GM18517 (cell line): ENCODE results near the gene CCDC154.

Experiments
- ATAC-seq: cut with Tn5 transposase; IDR thresholded peaks from one replicate; pipeline ENCODE4 v1.9.1; 2021; ENCODE audit warnings: mild to moderate bottlenecking, moderate library complexity; ENCODE audit not compliant: unreplicated experiment

The CCDC154 gene

DNA sequence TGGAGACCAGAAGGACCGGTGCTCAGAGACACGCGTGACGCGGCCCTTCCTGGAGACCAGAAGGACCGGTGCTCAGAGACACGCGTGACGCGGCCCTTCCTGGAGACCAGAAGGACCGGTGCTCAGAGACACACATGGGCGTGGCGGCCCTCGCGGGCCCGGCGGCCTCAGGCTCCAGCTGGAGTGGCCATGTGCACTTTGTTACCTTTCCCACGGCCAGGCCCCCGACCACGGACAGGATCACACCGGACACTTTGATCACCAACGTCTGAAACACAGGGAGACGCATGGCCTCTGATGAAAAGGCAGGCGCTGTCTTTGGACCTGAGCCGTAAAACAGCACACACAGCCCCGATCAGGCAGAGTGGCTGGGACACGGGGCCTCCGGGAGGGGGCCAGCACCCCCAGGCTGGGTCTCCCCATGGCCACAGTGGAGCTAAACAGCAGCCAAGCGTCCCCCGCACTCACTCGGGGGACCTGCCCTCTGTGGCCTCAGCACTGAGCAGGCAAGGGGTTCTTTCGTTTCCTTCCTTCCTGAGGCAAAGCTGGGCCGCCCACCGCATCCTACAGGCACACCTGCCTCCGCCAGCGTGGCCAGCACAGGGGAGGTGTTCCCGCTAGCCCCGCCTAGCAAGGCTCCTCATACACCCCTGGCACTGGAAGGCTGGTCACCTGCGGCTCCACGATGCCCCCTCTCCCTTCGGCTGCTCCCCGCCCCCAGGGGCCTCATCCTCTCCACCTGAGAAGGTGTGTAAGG, 13.3 kb upstream of the CCDC154 start:
- ATAC-seq, result no peak

DNA sequence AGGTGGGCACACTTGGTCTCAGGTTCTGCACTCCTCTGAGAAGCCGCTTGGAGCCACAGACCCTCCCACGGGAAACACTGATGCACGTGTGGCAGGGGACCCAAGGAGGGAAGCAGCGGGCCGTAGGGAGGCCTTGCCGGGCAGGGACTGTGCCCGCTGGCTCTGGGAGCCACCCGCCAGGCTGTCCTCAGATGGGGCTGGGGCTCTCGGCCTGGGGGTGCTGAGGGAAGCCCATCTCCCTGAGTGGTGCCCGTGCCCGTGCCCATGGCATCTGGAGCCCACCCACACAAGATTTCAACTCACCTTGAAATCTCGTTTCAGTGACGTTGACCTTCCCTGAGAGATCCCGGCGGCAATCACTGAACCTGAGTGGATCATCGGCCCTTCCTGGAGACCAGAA, 12.6 kb upstream of the CCDC154 start:
- no peak for ATAC-seq

DNA sequence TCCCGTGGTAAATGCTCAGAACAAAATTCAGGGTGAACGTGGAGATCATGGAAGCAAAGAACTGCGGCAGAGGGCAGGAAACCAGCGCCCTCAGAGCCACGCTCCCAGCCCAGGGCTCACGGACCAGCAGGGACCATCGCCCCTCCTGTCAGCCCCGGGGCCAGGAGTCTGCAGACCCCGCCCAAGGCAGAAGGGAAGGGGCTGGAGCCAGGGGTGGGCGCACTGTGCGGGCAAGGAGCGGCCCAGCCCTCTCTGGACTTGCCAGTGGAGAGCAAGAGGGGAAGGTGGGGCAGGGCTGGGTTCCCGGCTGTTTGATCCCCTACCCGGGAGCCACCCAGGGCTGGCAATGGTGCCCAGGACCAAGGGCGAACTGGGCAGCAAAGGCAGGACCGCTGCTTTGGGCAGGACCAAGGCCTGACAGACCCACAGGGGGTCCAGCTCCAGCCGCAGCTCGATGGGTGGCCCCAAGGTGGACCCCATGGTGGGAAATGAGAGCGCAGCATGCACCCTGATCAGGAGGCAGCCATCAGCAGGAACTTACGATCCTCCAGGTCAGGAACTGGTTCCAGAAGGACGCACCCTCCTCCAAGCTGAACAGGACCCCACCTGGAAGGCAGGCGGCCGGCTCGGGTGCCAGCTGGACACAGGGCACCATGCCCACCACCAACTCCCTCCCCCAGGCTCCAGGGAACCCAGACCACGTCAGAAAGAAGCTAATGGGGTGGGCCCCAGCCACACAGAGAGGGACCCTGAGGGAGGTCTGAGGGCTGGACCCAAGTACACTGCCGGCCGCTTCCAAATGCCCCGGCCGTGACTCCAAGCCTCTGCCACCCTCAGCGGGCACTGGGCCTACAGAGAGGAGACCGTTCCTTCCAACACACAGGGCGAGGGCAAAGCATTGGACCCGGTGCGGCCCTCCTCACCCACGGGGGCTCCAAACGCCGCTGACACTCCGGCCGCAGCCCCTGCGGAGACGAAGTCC, 11.1 kb upstream of the CCDC154 start:
- ATAC-seq, result no peak

DNA sequence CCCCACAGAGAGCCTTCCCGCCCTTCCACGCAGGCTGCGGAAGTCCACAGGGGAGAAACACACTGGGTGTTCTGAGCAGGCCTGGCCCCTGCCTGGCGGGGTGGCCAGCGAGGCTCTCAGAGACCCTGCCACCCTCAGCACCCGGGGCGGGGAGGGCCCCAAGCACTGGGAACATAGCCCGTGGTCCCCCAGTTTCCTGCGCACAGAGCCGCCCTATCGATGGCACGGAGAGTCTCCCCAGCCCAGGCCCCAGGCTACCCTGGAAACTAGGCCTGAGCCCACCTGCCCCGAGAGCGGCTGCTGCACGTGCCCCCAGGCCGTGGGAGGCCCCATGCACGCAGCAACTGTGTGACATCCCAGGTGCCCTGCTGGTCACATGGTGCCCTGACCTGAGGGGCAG, 10.2 kb upstream of the CCDC154 start:
- ATAC-seq, result no peak

DNA sequence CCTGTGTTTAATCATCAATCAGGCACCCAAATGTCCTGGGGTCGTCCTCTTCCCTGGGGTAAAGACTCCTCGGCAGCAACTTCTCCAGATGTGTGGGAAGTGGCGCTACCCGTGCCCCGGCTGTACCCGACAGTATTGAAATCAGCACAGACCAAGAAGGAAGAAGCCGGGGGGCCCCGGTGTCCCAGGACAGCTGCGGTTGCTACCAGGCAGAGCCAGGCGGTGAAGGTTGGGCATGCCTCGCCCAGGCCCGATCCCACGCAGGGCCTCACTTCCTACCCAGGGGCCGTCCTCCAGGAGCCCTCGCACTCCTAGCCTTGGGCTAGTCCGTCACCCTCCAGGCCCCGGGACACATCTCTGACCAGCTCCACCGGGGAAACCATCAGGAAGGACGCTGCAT, 9.0 kb upstream of the CCDC154 start:
- ATAC-seq, result no peak

DNA sequence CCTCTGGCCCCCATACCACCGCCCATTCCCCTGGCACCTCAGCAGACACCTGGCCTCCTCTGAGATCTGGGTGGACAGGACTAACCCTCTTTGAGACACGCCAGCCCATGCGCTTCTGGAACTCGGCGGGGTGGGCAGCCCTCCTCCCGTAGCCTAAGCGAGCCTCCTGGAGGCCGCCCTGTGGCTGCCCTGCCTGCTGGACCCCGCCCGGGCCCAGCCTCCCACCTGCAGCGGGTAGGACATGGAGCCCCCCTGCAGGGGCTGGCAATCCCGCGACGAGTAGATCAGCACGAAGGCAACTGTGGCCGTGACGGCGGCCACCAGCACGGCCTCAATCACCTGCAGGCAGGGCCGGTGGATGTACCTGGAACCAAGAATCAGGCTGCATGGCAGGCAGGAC, 8.2 kb upstream of the CCDC154 start:
- ATAC-seq, result no peak

DNA sequence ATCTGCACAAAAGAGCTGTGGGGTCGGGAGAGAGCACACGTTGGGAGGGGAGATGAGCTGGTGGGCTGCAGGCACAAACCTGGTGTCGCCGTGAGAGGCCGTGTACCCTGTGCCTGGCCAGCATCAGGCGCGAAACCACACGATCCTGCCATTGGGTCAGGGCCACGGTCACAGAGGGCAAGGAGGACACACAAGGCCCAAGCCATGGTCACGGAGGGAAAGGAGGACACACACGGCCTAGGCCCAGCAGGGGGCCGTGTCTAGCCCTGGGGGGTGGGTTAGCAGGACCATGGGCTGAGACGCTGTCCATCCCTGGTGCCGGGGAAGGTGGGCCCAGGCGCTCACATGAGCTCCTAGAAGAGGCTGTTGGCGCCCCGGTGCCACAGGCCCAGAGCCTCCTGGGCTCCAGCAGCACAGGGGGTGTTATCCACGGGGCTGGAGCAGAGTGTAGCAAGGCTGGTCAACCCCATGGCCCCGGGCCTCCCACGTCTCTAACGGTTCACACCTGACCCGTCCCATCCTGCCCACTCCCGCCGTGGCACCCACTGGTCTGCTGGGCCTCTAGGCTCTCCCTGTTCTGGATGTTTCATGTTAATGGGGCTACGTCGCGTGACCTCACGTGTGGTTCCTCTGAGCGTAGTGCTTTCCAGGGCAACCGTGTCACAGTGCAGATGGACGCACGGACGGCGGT, 7.5 kb upstream of the CCDC154 start:
- no peak for ATAC-seq

DNA sequence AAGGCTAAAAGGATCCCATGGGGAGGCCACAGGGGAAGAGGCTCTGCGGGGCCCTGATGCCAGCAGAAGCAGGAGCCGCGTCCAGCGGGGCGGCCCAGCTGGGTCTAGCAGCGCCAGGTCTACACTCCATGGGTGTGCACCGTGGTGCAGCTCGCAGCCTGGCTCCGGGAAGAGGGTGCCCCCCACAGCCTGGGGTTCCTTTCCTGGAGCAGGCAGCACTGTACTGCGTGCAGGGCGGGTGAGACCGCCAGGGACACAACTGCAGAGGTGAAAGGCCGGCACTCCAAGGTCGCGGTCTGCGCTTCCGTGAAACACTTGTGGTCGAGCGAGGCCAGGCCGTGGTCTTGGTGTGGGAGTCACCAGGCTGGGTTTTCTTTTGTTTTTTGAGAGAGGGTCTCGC, 6.5 kb upstream of the CCDC154 start:
- ATAC-seq, result no peak

DNA sequence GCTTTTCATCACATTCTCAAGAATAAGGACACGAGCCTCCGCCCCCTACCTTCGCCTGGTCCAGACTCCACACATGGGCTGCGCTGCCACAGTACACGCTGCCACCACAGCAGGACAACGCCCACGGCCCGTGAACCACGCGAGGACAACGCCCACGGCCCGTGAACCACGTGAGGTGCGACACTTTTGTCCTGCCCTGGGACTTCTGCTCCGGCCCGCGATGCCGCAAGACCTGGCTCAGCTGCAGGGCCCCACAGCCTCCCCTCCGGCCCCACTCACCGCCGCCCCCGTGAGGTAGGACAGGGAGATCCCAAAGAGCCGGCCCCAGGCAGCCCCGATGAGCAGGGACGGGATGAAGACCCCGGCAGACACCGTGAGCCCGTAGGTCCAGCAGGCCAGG, 5.9 kb upstream of the CCDC154 start:
- no peak for ATAC-seq

DNA sequence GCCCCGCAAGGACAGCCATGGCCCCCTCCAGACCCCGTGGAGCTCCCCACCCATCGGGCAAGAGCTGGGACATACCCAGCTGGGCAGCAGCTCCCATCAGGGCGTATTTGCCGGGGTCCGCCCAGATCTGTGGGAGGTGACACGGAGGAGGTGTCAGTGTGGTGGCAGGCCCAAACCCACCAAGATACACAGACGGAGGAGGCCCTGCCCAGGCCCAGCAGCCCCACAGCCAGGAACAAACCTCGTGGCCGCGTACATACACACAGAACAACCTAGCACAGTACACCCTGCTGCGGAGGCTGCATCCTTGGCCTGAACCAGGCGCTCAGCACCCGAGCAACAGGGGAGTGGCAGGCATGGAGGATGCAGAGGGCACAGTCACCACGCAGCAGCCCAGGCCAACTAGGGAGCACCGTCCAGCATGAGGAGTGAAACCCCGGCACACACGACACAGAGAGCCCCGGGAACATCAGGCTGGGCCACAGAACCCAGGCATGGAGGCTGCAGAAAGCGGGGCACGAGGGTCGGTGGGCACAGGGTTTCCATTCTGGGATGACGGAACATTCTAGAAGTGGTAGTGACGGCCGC, 4.9 kb upstream of the CCDC154 start:
- ATAC-seq, result no peak

DNA sequence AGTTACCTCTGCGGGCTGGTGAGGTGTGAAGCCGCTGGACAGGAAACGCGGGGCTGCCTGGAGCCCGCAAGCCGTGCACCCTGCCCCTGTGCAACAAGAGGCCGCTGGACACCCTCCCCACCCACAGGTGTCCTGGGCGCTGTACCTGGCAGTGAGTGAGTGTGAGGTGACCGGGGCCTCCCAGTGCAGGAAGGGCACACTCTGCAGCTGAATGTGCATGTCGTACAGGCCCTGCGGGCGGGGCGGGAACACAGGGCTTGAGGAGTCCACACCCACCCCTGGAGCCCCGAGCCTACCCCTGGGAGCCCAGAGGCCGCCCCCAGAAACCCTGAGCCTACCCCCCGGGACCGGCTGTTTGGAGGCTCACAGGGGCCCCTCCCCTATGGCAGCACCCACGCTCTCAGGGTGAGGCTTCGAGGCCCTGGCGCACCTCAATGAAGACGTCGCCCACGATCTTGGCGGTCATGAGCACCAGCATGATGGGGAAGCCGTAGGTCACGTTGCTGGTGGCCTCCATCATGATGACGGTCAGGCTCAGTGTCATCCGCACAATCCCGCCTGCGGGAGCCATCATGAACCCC, 4.3 kb upstream of the CCDC154 start:
- ATAC-seq, result no peak

DNA sequence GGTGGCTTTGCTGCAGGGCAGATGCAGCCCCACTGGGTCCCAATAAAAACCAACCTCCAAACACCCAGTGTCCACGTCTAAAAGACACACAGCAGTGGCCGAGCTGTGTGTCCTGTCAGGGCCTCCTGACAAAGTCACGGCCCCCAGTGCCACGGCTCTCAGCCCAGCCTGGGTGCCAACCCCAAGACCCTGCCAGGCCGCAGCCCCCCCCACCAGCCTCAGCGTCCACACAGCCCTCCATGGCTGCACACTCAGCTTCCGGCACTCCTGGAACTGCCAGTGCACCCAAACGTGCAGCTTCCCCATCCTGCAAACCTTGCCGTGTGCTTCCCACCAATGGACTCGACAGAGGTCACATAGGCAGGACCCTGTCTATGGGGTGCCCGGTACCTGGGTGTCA, 3.6 kb upstream of the CCDC154 start:
- ATAC-seq, result no peak

DNA sequence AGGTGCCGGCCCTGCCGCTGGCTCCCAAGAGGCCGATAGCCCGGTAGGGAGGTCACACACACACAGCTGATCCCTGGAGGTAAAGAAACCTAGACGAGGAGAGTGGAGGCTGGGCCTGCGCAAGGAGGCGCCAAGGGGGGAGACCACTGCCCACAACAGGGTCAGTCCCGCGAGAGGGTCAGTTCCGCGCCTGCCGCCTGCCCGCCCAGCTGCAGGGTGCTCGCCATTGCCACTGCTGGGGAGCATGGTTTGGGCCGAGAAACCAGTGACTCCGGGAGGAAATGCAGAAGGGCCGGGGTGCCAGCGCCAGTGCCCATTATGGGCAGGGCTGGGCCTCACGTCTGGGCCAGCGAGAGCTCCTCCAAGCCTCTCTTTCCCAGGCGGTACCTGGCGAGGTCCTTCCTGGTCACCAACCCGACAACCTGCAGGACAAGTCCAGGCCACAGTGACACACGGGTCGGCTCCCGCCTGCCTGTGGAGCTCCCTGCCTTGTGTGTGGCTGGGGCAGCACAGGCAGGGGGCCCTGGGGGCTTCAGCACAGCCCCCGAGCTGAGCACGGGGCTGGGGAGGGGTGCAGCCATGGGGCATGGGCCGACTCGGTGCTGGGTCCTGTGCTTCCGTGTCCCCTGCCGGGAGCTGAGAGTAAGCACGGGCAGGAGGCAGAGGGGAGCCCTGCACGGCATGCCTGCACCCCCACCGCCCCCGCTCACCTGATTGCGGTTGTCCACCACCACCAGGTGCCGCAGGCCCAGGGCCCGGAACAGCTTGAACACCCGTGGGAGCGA, 2.1 kb upstream of the CCDC154 start:
- ATAC-seq, result no peak

DNA sequence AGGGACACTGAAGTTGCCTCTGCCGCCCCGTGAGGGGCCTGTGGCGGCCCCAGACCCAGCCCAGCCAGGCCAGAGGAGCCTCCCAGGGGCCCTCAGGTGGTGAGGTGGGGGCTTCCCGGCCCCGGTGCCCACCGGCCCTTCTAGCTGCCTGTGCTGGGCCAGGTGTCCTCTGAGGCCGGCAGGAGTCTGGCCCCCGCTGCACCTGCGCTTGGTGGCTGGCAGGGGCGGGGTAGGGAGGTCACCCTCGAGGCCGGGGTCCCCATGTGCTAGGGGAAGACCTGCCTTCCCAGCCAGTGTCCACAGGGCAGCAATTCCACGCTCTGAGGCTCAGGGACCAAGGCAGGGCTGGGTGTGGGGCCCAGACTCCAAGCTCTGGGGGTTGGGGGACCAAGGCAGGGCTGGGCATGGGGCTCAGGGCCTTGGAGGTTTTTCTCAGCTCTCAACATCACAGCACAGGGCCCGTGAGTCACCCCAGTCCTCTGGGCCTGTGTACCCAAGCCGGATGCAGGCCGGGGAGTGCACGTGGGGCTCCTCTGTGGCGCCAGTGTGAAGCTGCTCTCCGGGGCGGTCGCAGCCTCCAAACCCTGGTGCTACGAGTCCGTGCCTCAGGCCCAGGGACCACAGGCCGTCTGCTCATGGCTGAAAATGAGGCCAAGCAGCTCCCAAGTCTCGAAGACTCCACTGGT, 1.3 kb upstream of the CCDC154 start:
- no peak for ATAC-seq

DNA sequence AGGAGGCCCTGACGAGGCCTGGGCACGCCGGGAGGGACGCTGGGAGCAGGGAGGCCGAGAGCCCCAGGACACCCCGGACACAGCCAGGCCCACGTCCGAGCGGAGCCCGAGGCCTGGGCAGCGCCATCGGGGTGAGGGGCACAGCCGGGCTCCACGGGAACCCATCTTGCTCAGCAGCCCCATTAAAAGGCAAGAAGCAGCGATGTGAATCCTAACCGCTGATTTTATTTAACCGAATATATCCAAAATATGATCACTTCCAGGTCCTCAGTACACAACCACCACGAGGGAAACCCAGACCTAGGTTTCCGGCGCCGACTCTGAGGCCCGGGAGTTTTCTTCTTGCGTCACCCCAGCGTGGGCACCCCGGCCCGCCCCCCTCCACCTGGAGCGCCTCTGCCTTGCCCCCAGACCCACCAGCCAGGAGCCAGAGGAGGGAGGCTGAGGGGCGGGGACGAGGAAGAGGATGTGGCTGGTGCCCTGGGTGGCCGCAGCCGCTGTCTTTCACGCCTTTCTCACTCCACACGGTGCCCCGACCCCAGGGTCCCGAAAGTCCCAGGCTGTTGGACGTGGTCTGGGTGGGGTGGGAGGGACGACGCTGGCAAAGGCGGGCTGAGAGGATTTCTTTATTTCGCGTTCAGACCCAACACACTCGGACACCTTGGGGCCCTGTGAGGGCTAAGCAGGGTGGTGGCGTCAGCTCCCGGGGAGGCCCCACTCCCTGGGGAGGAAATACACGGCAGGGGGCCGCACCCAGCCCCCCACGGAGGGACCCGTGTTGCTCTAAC, 568 bp upstream of the CCDC154 start:
- no peak for ATAC-seq

DNA sequence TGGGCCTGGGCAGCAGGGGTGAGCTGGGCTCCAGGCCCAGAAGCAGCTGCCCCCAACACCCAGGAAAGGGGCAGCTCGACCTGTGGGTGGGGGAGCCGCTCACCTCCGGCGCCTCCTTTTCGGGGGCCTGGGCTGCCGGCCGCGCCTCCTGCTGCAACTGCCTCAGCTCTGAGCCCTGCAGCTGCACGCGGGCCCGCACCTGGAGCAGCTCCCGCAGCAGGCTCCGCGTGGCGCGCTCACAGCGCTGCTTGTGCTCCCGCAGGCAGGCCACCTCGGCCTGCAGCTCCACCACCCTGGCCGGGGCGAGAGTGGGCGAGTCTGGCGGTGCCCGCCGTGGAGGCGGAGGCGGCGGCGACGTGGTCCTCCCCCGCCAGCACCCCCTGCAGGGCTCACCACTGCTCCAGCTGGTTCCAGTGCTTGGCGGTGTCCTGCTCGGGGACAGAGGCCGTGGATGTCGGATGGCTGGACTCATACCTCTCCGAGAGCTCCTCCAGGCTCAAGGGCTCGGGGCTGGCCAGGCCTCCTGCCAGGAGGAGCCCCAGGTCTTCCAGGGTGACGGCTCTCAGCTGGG, 868 bp downstream of the CCDC154 start:
- ATAC-seq, result no peak

DNA sequence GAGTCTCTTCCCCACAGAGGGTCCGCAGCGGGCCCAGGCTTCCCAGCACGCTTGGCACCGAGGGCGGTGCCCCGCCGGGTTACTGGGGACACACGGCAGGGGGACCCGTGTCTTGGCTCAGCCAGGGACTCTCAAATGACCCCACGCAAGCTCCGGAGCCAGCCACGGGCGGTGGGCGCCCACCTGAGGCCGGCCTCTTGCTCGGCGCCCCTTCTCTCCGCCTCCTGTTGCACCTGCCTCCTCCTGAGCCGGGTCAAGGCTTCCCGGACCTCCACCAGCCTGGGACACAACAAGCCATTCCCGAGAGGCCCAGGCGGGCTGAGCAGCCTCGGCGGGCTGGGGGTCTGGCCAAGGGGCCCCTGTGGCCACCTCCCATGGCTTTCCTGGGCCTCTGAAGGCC, 1.7 kb downstream of the CCDC154 start:
- ATAC-seq, result no peak

DNA sequence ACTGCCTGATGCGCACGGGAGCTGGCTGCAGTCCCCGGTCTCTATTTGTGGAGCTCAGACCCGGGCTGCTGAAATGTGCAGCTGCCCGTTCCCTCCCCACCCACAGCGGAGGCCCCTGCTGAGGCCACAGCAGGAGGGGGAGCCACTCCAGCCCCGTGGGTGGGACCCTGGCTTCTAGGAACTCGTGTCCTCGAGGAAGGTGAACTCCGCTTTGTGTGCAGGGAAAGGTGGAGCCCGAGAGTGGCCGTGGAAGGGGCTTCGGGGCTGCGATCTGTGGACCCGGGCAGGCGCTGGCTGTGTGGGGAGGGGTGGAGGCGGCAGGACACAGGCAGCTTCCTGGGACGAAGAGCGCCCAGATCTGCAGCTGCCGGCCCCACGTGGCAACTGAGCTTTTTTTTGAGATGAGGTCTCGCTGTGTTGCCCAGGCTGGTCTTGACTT, 2.9 kb downstream of the CCDC154 start:
- ATAC-seq, result no peak
